ENCODE results near the gene COL27A1.

COL27A1 gene

GRCh38 chr9:114276908-114277821, 121.8 kb downstream of the COL27A1 start:
- DNase-seq: no peak

- DNase-seq: no peak
Observed at GRCh38 chr9:114278356-114278755, 123.0 kb downstream of the COL27A1 start.

DNA sequence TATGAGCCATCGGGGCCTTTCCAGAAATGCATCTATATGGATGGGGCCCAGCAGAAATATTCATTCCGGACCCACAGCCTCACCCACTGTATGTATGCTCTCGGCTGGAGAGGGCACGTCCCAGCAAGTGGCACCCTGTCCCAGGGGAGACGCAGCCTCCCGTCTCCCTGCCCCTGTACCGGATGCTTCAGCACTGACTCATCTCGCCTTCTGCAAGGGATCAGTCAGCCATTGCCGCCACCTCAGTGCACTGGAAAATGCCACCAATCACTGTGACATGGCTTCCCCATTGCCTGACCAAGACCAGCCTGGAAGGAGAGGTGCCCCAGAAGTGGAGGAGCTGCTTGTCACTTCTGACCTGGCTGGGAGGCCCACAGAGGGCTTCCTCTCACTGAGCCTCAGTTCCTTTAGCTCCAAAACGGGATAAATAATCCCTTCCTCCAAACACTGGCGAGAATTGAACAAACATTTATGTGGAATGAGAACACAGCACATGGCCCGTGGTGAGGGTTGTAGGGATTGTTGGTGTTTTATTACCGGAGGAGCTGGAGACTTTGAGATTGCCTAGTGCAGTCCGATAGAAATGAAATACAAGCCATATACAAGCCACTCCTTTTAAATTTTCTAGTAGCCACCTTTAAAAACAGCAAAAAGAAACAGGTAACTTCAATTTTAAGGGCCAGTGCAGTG, 123.7 kb downstream of the COL27A1 start:
- no peak for DNase-seq

DNA sequence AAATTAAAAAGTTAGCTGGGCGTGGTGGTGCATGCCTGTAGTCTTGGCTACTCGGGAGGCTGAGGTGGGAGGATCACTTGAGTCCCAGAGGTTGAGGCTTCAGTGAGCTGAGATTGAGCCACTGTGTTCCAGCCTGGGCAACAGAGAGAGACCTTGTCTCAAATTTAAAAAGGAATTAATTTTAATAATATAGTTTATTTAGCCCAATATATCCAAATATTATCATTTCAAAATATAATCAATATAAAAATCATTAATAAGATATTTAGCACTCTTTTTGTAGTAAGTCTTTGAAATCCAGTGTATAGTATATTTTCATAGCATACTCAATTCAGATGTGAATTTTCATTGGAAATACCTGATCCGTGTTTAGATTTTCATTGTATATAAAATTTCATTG, 124.4 kb downstream of the COL27A1 start:
- DNase-seq: no peak

GRCh38 chr9:114280636-114281472, 125.5 kb downstream of the COL27A1 start:
- no peak for DNase-seq

GRCh38 chr9:114281473-114282103, 126.3 kb downstream of the COL27A1 start:
- DNase-seq: no peak

DNA sequence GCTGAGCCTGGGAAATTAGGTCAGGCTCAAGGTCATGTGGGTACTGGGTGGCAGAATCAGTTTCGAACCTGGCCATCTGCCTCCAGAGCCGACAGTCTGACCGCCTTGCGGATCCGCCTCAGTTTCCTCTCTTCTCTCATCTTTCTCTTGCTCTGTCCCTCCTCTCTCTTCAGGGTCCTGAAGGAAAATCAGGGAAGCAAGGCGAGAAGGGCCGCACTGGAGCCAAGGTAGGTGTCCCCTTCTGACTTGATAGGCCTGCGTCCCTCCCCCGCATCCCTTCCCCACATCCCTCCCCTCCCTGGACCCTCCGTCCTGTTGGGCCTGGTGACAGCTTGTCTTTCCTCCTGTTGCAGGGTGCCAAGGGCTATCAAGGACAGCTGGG, 126.8 kb downstream of the COL27A1 start:
- DNase-seq: no peak

- no peak for DNase-seq
Observed at GRCh38 chr9:114282507-114282906, 127.2 kb downstream of the COL27A1 start.

DNA sequence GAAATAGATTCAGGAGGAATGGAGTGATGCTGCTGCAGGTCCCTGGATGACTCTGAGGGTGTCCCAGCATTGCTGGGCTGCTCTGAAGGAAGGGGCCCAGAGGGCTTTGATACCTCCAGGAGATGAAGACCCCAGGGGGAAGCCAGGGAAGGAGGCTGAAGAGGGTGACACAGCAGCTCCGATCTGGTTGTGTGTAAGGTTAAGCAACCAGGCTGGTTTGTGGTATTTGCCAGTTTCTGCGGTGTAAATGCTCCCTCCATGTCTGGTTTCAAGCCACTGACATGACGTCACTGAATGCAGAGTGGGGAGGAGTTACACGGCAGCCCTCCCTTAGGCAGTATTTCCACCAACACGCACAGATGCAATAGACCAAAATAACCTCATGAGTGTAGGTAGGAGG, 127.6 kb downstream of the COL27A1 start:
- peak; percentile 73 for DNase-seq

GRCh38 chr9:114283551-114284111, 128.3 kb downstream of the COL27A1 start:
- no peak for DNase-seq

DNA sequence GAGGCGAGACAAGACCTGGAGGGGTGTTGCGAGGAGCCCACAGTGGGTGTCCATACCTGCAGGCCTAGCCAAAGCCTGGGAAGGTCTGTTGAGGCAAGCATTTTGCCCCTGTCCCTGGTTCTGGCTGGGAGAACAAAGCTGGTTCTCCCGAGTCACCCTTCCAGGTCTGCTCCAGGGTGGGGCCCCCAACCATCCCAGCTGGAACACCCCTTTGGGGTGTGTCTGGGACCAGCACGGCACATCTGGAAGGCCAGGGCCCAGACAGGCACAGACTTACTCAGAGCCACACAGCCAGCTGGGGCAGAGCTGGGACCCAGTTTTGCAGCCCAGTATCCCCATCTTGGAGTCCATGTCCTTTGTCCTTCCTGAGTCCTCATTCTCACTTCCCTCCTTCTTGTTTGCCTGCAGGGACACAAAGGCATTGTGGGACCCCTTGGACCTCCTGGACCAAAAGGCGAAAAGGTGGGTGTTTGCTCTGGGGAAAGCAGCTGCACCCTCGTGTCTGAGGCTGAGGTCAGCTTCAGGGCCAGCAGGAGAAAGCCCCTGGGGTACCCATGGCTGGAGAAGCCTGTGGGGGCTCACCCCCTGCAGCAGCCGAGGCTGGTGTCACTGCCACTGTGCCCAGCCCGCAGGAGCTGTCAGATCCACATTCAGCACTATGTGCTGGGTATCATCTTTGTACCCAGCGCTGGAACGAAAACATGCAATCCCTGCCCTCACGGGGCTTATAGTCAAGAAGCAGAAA, 129.2 kb downstream of the COL27A1 start:
- DNase-seq: no peak

DNA sequence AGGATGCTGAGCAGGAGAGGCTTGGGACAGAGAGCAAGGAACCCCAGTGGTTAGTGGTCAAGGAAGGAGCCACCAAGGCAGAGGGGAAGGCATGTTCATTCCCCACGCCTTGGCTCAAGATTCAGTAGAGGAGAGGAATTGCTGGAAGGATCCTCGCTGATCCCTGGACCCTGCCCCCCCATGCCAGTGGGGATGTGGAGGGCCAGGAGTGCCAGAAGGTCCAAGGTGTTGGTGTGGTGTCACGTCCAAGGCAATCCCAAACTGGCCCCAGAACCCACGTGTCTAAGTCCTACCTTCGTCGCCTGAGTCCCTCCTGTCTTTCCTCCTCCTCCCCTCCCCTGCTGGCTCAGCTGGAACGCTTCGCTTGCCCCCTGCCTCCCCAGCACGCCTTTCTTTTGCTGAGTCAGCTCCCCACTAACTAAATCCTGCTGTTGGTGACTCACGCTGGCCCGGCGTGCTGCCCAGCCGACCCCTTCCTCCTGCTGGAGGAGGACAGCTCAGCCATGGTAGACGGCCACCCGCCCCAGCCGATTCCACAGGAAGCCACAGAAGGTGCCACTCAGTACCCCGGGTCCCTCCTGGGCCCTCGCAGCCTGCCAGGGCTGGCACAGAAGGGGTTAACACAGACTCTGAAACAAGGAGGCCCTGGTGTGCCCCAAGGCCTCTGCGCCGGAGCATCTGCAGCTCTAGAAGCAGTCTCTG, 130.0 kb downstream of the COL27A1 start:
- no peak for DNase-seq

DNA sequence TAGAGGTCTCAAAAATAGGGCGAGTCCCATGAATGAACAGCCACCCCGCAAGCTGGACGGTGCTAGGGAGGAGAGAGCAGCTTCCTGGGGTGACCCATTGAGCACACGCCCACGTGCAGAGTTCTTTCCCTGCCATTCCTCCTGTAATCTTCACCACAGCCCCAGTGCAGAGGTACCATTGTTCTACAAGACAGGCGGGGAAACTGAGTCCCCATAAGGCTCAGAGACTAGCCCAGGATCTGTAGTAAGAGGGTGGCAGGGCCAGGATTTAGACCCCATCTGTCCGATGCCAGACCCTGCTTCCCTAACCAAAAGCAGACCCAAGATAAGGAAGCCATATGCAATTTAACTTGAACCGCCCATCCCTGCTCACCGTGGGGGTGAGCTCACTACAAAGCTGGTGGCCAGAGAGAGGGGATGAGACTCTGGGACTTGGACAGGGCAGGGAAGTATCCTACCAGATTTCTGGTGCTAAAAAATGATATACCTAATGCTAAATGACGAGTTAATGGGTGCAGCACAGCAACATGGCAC, 130.9 kb downstream of the COL27A1 start:
- no peak for DNase-seq

DNA sequence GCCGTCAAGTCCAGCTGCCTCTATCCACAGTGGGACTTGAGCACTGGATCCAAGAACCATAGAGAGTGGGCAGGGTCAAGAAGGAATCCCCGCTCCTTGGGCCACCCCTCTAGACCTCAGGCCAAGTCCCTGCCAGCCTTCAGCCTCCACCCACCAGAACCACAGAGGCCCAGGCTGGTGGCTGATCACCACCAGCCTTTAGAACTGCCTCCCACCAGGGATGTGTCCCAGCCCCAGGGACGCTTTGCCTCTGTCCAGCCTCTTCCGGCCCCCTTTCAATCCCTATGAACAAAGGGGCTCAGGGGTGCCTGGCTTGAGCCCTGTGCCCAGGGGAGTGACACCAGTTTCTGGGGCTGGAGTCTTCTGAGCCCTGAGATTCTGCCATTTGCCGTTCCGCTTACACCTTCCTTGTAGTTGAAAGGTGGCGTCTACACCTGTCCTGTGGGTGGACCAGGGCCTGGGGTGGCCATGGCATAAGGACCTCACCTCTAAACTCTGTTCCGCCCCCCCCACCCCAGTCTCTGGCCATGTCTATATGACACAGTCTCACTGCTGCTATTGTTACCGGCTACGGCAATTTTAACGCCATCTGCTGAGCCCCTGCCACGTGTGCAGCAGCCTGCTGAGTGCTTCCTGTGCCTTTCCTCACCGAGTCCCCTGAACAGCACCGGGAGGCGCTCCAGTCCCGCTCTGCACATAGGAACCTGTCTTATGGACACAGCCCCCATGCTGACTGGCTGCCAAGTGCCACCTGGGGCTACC, 131.8 kb downstream of the COL27A1 start:
- DNase-seq: no peak

GRCh38 chr9:114287763-114288192, 132.4 kb downstream of the COL27A1 start:
- no peak for DNase-seq

DNA sequence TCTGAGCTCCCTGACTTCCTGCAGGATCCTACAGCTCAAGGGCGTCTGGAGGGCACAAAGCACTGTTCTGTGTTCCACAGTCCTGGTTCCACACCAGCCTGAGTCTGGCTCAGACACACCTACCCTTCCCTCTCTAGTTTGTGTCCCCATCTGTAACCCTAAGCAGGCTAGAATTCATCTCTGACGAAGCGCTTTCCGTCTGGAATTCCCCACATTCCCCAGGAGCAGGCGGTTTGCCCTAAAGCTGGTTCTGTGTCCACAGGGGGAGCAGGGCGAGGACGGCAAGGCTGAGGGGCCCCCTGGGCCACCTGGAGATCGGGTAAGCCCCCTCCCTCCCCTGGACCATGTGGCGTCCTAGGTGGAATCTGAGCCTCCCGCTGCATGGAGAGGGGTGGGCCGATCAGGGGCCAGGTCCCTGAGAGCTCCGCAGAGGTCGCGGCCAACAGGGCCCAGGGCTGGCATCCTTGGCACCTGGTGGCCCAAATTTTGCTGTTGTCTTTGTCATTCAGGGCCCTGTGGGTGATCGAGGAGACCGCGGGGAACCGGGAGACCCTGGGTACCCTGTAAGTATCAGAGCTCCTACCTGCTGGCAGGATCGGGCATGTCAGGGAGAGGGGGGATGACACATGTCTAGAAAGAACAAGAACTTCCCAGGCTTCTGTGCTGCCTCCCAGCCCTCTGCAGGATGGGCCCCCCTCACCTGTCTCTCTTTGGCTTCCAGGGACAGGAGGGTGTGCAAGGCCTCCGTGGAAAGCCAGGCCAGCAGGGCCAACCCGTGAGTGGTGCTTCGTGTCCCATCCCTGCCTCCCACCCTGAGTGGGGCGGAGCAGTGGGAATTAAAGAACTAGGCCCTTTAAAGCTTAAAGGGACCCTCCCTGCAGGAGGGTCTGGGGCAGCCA, 133.1 kb downstream of the COL27A1 start:
- no peak for DNase-seq

GRCh38 chr9:114289106-114289505, 133.8 kb downstream of the COL27A1 start:
- DNase-seq: no peak

GRCh38 chr9:114289571-114290481, 134.5 kb downstream of the COL27A1 start:
- DNase-seq: no peak
